Retinal pigment epithelial cell (primary cell): ENCODE data around the gene LRP1.

ENCODE experiments used
- DNase-seq: peaks from one replicate; pipeline ENCODE4 v3.0.0-alpha.2; 2010; ENCODE audit warnings: low read depth
- H3K4me3 ChIP-seq: 2 replicates; pipeline ENCODE4 v1.5.1; 2011; ENCODE audit warnings: mild to moderate bottlenecking, low read length, control low read depth, moderate library complexity
- TF ChIP-seq, protein P1 (sequence below): conservative IDR thresholded peaks from 2 replicates; pipeline ENCODE4 v1.5.1; 2011; ENCODE audit warnings: low read depth, low read length, control low read depth, inconsistent platforms

Gene LRP1

DNA sequence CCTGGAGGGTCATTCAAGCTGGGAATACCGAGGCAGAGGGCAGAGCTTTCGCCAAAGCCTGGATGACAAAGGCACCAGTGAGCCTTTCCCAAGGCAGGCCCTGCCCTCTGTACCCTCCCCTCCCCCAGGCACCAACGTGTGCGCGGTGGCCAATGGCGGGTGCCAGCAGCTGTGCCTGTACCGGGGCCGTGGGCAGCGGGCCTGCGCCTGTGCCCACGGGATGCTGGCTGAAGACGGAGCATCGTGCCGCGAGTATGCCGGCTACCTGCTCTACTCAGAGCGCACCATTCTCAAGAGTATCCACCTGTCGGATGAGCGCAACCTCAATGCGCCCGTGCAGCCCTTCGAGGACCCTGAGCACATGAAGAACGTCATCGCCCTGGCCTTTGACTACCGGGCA, 57.1 kb downstream of the LRP1 start:
- TF ChIP-seq, protein P1, sequence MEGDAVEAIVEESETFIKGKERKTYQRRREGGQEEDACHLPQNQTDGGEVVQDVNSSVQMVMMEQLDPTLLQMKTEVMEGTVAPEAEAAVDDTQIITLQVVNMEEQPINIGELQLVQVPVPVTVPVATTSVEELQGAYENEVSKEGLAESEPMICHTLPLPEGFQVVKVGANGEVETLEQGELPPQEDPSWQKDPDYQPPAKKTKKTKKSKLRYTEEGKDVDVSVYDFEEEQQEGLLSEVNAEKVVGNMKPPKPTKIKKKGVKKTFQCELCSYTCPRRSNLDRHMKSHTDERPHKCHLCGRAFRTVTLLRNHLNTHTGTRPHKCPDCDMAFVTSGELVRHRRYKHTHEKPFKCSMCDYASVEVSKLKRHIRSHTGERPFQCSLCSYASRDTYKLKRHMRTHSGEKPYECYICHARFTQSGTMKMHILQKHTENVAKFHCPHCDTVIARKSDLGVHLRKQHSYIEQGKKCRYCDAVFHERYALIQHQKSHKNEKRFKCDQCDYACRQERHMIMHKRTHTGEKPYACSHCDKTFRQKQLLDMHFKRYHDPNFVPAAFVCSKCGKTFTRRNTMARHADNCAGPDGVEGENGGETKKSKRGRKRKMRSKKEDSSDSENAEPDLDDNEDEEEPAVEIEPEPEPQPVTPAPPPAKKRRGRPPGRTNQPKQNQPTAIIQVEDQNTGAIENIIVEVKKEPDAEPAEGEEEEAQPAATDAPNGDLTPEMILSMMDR: no peak
- no peak for DNase-seq
- H3K4me3 ChIP-seq: no peak overlapping the region

DNA sequence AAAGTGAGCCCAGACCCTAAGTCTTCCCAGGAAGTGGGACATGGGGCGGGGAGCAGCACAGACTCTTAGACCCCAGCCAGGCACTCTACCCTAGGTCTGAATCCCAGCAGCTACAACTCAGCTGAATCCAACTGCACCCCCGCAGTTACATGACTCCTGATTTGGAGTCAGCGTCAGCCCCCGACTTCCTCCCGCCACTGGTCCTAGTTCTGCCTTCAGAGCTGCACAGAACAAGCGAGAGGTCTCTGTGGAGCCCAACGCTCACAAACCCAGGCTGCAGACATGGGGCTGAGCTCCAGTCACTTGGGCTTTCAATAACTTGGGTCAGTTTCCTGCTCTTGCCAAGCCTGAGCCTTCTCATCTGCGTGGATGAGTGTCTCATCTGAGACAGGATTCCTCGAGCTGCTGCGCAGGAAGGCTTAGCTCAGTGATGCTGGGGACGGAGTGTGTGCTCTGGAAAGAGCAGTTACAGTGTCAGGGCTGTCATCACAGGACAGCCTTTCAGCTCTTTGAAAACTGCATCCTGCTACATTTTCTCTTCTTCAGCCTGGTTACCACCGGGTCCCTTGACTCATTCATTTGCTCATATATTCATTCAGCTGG, 57.7 kb downstream of the LRP1 start:
- TF ChIP-seq, protein P1: no peak
- DNase-seq: no peak
- no peak overlapping the region for H3K4me3 ChIP-seq

DNA sequence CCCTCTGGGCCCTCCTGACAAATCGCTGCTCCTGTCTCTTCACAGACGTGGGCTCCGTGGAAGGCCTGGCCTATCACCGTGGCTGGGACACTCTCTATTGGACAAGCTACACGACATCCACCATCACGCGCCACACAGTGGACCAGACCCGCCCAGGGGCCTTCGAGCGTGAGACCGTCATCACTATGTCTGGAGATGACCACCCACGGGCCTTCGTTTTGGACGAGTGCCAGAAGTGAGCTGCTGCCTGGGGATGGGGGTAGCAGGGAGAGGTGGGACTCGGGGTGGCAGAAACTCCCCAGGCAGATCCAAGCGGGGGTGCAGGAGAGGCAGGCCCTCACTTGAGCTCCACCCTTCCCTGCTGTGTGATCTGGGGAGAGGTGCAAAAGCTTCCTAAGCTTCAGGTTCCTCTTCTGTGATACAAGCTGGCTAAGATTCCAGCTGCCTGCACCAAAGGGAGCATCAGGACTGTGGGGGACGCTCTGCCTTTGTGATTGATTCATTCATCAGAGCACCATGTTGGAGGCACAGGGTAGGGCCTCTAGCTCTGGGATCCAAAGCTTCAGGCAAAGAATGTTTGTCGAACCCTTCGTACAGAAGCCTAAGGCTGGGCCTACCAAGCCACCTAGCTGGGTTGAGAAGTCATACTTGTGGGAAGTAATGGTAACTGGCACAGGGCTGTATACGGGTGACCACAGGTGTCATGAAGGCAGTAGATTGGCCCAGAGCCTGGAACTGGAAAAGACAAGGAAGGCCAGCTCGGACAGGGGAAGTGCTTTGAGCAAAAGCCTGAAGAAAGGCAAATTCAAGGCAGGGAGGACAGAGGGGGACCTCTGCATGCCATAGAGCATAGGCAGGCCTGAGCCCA, 59.2 kb downstream of the LRP1 start:
- no peak overlapping the region for H3K4me3 ChIP-seq
- TF ChIP-seq, protein P1: no peak
- no peak for DNase-seq

DNA sequence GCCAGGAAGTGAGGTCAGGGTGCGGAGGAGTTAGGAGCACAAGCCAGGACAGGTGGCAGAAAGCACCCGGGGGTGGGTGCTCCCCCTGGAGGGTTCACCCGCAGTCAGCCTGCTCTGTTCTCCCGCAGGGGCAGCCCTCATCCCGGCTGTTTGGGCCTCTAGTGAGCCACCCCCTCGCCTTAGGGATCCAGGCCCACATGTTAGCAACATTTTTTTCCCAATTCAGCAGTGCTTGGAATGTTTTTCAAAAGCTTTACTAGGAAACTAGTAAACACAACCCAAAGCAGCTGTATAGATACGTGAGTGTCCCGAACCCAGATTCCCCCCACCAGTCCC, 59.8 kb downstream of the LRP1 start:
- no peak for DNase-seq
- H3K4me3 ChIP-seq: no peak overlapping the region
- TF ChIP-seq, protein P1: no peak

DNA sequence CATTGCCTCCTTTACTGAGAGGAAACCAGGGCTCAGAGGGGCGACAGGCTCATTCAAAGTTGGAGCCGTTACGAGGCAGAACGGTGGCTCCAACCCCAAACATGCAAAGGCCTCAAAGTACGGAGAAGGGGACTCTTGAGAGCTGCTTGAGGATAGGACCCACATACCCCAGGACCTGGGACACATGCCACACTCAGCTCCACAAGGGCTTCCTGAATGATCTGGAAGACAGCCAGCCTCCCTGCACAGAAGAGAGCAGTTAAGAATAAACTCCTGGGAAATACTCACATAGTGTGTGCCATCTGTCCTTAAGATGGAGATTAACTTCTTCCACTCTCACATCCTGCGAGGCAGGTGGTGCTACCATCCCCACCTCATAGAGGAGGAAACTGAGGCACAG, 61.8 kb downstream of the LRP1 start:
- no peak for DNase-seq

DNA sequence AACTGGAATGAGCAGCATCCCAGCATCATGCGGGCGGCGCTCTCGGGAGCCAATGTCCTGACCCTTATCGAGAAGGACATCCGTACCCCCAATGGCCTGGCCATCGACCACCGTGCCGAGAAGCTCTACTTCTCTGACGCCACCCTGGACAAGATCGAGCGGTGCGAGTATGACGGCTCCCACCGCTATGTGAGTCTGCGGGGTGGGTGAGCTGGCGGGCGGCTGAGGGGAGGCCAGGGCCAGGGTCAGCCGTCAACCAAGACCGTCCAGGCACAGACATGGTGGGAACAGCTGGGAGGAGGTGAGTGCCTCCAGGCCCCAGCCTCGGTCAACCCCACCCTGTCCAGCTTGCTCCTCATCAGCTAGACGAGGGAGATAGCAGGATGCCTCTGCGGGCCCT, 62.5 kb downstream of the LRP1 start:
- no peak for DNase-seq
- H3K4me3 ChIP-seq: no peak overlapping the region
- TF ChIP-seq, protein P1: no peak

More for the DNA sequence above, 61.8 kb downstream of the LRP1 start:
- TF ChIP-seq, protein P1: no peak
- no peak overlapping the region for H3K4me3 ChIP-seq

DNA sequence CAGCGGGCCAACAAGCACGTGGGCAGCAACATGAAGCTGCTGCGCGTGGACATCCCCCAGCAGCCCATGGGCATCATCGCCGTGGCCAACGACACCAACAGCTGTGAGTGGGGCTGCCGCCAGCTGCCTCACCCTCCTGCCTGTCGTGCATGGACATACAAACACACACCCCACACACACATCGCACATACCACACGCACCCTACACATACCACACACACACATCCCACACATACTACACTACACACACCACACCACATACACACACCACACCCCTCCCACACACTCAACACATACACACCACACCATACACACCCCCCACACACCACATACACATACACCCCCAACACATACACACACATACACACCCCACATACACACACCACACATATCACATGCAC, 63.1 kb downstream of the LRP1 start:
- no peak overlapping the region for H3K4me3 ChIP-seq
- no peak for DNase-seq
- TF ChIP-seq, protein P1: no peak
